Measurements from ENCODE around the gene BORCS8.
A peak's percentile ranks its signal among the peaks of the same experiment; 100 is the strongest.
"Not testable (repeated sequence)": the region's sequence is repeated elsewhere in the genome, so short reads cannot be mapped to it uniquely, and the experiment has no call there.

BORCS8 gene

GRCh38 chr19:19192078-19192882 is at the start of gene BORCS8, which contains the start of gene RFXANK:
Gene BORCS8, minus strand, starts transcription at chr19:19192152. Its CDS starts 35 bp downstream, at chr19:19192117.
Gene RFXANK, plus strand, starts transcription at chr19:19192258. Its CDS starts 1,689 bp downstream, at chr19:19193947.
- DNase-seq (ENCODE audit: low read depth in 4 of 4, low spot score in 1 of 4), result peak; percentile 95 to 98 (median 98)

GRCh38 chr19:19240476-19240875 is 48.5 kb upstream of the BORCS8 start:
- no peak for DNase-seq (ENCODE audit: low read depth in 4 of 4, low spot score in 1 of 4)

DNA sequence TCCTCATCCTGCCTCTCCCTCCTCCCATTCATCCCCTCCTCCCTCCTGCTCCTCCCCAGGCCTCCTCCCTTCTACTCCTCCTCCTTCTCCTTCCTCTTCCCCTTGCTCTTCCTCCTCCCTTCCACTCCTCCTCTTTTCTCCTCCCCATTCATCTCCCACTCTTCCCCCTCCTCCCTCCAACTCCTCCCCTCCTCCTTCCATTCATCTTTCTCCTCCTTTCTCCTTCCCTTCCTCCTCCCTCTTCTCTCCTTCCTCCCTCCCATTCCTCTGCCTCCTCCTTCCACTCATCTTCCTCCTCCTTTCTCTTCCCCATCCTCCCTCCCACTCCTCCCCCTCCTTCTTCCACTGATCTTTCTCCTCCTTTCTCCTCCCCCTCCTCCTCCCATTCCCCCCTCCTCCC is 47.7 kb upstream of the BORCS8 start:
- DNase-seq (ENCODE audit: low read depth in 4 of 4, low spot score in 1 of 4), result no peak

- no peak for DNase-seq (ENCODE audit: low read depth in 4 of 4, low spot score in 1 of 4)
Observed at GRCh38 chr19:19238126-19238894, 46.4 kb upstream of the BORCS8 start.

DNA sequence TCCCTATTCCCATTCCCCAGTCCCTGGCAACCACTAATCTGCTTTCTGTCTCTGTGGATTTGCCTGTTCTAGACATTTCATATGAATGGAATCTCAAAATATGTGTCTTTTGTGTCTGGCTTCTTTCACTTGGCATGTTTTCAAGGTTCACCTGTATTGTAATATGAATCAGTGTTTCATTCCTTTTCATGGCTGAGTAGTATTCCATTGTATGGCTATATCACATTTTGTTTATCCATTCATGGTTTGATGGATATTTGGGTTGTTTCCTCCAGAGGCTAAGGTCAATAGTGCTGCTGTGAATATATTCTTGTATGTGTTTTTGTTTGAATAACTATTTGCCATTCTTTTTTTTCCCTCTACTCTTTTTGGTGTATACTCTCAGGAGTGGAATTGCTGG is 44.2 kb upstream of the BORCS8 start:
- no peak for DNase-seq (ENCODE audit: low read depth in 4 of 4, low spot score in 1 of 4)

GRCh38 chr19:19234220-19234816 is 42.4 kb upstream of the BORCS8 start:
- no peak for DNase-seq (ENCODE audit: low read depth in 4 of 4, low spot score in 1 of 4)

DNA sequence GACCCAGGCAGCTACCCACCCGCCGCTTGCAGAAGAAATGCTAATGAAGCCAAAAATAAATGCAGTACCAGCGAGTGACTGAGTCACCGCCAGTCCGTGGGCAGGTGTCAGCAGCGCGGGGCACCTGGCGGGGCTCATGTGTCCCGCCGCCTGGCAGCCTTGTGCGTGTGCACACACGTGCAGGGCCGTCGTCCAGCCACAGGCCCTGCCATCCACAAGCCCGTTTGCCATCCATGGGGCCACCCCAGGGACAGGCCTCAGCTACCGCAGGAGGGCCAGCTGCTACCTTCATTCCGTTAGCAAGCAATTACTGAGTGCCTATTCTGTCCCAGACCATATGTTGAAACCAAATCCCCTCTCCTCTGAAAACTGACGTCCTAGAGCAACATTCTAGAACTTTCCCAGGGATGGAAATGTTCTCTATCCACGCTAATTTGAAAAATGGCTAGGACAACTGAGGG is 40.3 kb upstream of the BORCS8 start:
- DNase-seq (ENCODE audit: low read depth in 4 of 4, low spot score in 1 of 4), result no peak

DNA sequence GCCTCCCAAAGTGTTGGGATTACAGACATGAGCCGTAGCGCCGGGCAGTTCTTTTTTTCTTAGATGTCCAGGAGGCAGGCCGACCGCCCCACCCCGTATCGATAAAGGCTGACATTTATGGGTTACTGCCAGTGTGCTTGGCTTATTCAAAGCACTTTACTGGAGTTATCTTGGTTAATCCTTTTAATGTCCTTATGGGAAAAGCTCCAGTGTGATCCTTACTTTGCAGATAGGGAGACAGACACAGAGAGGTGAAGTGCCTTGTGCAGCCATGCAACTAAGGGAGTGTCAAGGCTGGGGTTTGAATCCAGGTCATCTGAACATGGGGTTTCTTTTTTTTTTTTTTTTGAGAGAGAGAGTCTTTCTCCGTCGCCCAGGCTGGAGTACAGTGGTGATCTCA is 39.0 kb upstream of the BORCS8 start:
- no peak for DNase-seq (ENCODE audit: low read depth in 4 of 4, low spot score in 1 of 4)

- no peak for DNase-seq (ENCODE audit: low read depth in 4 of 4, low spot score in 1 of 4)
Observed at GRCh38 chr19:19229701-19230100, 37.7 kb upstream of the BORCS8 start.

- no peak for DNase-seq (ENCODE audit: low read depth in 4 of 4, low spot score in 1 of 4)
Observed at GRCh38 chr19:19227217-19227616, 35.3 kb upstream of the BORCS8 start.

GRCh38 chr19:19226663-19227062 is 34.7 kb upstream of the BORCS8 start:
- DNase-seq (ENCODE audit: low read depth in 4 of 4, low spot score in 1 of 4), result no peak

DNA sequence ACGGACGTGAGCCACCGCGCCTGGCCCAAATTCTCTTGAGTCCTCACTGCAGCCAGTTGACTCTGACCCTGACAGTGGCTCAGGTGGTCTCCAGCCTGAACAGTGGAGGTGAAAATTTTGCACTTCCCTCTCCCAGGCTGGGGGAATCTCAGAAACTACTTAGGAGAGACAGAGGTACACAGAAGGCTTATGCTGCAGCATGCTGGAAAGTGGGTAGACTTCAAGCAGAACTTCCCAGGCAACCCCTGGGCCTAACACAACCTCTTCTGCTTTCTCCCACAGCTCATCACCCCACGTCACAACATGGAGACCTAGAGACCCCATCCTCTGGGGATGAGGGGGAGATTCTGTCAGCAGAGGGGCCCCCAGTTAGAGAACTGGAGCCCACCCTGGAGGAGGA is 34.3 kb upstream of the BORCS8 start:
- DNase-seq (ENCODE audit: low read depth in 4 of 4, low spot score in 1 of 4), result no peak

GRCh38 chr19:19224852-19225494 is 33.0 kb upstream of the BORCS8 start:
- peak in 3 of 4 experiments; percentile 41 to 61 (median 57) for DNase-seq (ENCODE audit: low read depth in 4 of 4, low spot score in 1 of 4)

DNA sequence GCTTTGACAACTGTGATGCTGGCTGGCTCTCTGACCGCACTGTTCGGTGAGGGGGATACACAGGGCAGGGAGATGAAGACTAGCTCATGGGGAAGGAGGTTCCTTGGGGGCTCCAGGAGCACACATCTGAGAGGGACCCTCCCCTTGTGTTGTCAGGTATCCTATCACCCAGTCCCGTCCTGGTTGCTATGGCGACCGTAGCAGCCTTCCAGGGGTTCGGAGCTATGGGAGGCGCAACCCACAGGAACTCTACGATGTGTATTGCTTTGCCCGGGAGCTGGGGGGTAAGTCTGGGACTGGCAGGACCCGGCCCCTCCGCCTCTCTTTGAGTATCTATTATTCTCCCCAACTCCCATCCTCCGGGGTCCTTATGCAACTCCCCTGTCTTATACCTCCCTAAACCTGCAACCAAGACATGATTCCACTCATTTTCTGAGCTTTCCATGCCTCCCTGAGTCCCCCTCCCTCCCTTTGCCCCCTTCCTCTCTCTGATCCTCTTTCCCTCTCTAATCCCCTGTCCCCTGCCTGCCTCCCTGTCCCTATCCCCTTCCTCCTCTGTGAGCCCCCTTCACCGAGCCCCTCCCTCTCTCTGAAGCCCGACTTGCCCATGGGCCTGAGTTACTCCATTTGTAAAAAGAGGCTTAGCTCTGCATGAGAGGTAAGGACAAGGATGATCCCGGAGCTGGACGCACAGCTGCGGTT is 32.3 kb upstream of the BORCS8 start:
- DNase-seq (ENCODE audit: low read depth in 4 of 4, low spot score in 1 of 4), result no peak

- DNase-seq (ENCODE audit: low read depth in 4 of 4, low spot score in 1 of 4), result no peak
Observed at GRCh38 chr19:19223636-19224035, 31.7 kb upstream of the BORCS8 start.

- DNase-seq (ENCODE audit: low read depth in 4 of 4, low spot score in 1 of 4), result no peak
Observed at GRCh38 chr19:19223060-19223459, 31.1 kb upstream of the BORCS8 start.

- not testable (repeated sequence) for DNase-seq (ENCODE audit: low read depth in 4 of 4, low spot score in 1 of 4)
Observed at GRCh38 chr19:19221000-19221399, 29.0 kb upstream of the BORCS8 start.

GRCh38 chr19:19218911-19219310 is 27.0 kb upstream of the BORCS8 start:
- no peak for DNase-seq (ENCODE audit: low read depth in 4 of 4, low spot score in 1 of 4)

- DNase-seq (ENCODE audit: low read depth in 4 of 4, low spot score in 1 of 4), result no peak
Observed at GRCh38 chr19:19217099-19217498, 25.1 kb upstream of the BORCS8 start.

DNA sequence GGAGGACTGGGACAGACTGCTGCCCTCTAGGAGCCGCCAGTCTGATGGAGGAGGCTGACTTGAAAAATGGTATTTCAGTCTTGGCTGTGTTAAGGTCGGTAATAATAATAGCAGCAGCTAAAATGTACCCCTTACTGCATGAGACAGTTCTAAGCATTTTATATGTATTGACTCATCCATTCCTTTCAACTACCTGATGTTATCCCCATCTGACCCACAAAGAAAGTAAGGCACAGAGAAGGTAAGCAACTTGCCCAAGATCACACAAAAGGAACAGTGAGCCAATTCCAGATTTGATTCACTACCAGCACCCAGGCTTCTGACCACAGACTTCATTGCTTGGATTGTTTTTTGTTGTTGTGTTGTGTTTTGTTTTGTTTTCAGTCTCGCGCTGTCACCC is 23.8 kb upstream of the BORCS8 start:
- DNase-seq (ENCODE audit: low read depth in 4 of 4, low spot score in 1 of 4), result no peak

DNA sequence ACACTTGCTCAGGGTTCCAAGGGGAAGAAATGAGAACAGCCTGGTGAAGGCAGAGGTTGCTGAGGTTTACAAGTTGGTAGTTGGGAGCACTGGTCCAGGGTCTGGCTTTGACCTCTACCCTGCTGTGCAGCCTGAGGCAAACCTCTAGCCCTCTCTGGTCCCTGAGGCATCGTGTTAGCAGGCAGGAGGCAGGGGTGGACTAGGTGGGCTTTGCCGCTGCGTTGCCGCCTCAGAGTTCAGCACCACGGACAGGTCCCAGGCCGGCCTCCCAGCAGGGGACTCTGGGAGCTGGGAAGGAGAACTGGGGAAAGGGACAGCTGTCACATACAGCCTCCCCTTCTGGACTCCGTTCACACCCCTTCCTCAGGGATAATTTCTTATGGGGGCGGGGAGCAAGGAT is 22.9 kb upstream of the BORCS8 start:
- DNase-seq (ENCODE audit: low read depth in 4 of 4, low spot score in 1 of 4), result no peak

All from stimulated activated CD4-positive, alpha-beta T cell treated with anti-CD3 and anti-CD28 coated beads, Interleukin-1b, Interleukin-23, amount 100 ng/mL, for 24 hours (primary cell).